Mesenchymal stem cell (in vitro differentiated cells and primary cell): ENCODE data around the gene SLC38A9. TPM values are rescaled to one million over a fixed set of nuclear protein-coding genes. Genes with fewer than 3 reads are reported as not detected.
"Not testable (repeated sequence)": the region's sequence is repeated elsewhere in the genome, so short reads cannot be mapped to it uniquely, and the experiment has no call there.

Source experiments
- DNase-seq: peaks from one replicate; pipeline ENCODE4 v3.0.0-alpha.2; 2013
- H2AFZ ChIP-seq: one replicate; pipeline ENCODE4 v1.6.1; 2013; ENCODE audit warnings: low read depth, mild to moderate bottlenecking, control low read depth, inconsistent platforms, low read length, moderate library complexity
- H2AK5ac ChIP-seq: 2 replicates; pipeline ENCODE4 v1.6.1; 2013; ENCODE audit warnings: low read length, moderate library complexity, mild to moderate bottlenecking, inconsistent platforms; ENCODE audit not compliant: severe bottlenecking
- H2BK120ac ChIP-seq: one replicate; pipeline ENCODE4 v1.6.1; 2013; ENCODE audit warnings: low read depth, mild to moderate bottlenecking, inconsistent platforms, low read length, moderate library complexity
- H2BK12ac ChIP-seq, 2 experiments: one replicate each; pipeline ENCODE4 v1.6.1; 2013; ENCODE audit warnings: inconsistent platforms in 2 of 2, low read length in 2 of 2, mild to moderate bottlenecking in 2 of 2, moderate library complexity in 2 of 2, control low read depth in 1 of 2
- H2BK15ac ChIP-seq: one replicate; pipeline ENCODE4 v1.6.1; 2013; ENCODE audit warnings: mild to moderate bottlenecking, low read depth, inconsistent platforms; ENCODE audit not compliant: poor library complexity, severe bottlenecking
- H2BK5ac ChIP-seq: 2 replicates; pipeline ENCODE4 v1.6.1; 2013; ENCODE audit warnings: low read depth, mild to moderate bottlenecking, low read length, control low read depth, inconsistent platforms; ENCODE audit not compliant: poor library complexity, severe bottlenecking
- H3K14ac ChIP-seq, 2 experiments: one replicate each; pipeline ENCODE4 v1.6.1; 2013; ENCODE audit warnings: inconsistent platforms in 2 of 2, low read length in 2 of 2, control low read depth in 1 of 2, mild to moderate bottlenecking in 1 of 2, moderate library complexity in 1 of 2
- H3K18ac ChIP-seq, 2 experiments: one replicate each; pipeline ENCODE4 v1.6.1; 2013; ENCODE audit warnings: inconsistent platforms in 2 of 2, low read length in 2 of 2, control low read depth in 1 of 2, low read depth in 1 of 2, mild to moderate bottlenecking in 1 of 2
- H3K23ac ChIP-seq, 2 experiments: one replicate each; pipeline ENCODE4 v1.6.1; 2013; ENCODE audit warnings: inconsistent platforms in 2 of 2, low read length in 2 of 2, mild to moderate bottlenecking in 2 of 2, moderate library complexity in 2 of 2, control low read depth in 1 of 2
- H3K27ac ChIP-seq: 2 replicates; pipeline ENCODE4 v1.5.1; 2013; ENCODE audit warnings: mild to moderate bottlenecking, moderate library complexity, low read length, control low read depth, inconsistent platforms; ENCODE audit not compliant: poor library complexity, severe bottlenecking
- H3K27me3 ChIP-seq, 2 experiments: 2 replicates each; pipeline versions ENCODE4 v1.6.1 to v1.7.0; 2013; ENCODE audit warnings: low read length in 2 of 2, mild to moderate bottlenecking in 2 of 2, moderate library complexity in 2 of 2, control low read depth in 1 of 2, inconsistent platforms in 1 of 2; ENCODE audit not compliant: control insufficient read depth in 1 of 2, insufficient read depth in 1 of 2
- H3K36me3 ChIP-seq, 2 experiments: 2 replicates each; pipeline versions ENCODE4 v1.6.1 to v1.7.0; 2013; ENCODE audit warnings: low read length in 2 of 2, control low read depth in 1 of 2, inconsistent platforms in 1 of 2, low read depth in 1 of 2, mild to moderate bottlenecking in 1 of 2; ENCODE audit not compliant: insufficient read depth in 2 of 2, control insufficient read depth in 1 of 2
- H3K4ac ChIP-seq, 2 experiments: one replicate each; pipeline ENCODE4 v1.6.1; 2013; ENCODE audit warnings: inconsistent platforms in 2 of 2, low read length in 2 of 2, mild to moderate bottlenecking in 2 of 2, moderate library complexity in 2 of 2, control low read depth in 1 of 2, low read depth in 1 of 2
- H3K4me1 ChIP-seq: 2 replicates; pipeline ENCODE4 v1.6.1; 2013; ENCODE audit warnings: low read depth, low read length, control low read depth; ENCODE audit not compliant: control insufficient read depth, insufficient read depth
- H3K4me2 ChIP-seq: 2 replicates; pipeline ENCODE4 v1.6.1; 2013; ENCODE audit warnings: low read length, mild to moderate bottlenecking, inconsistent platforms; ENCODE audit not compliant: poor library complexity, severe bottlenecking
- H3K4me3 ChIP-seq, 2 experiments: 2 replicates each; pipeline versions ENCODE4 v1.5.1 to v1.7.0; 2013; ENCODE audit warnings: low read length in 2 of 2, mild to moderate bottlenecking in 2 of 2, control low read depth in 1 of 2, low read depth in 1 of 2; ENCODE audit not compliant: insufficient read depth in 1 of 2
- H3K79me1 ChIP-seq: replicated peaks from 2 replicates; pipeline ENCODE4 v1.6.1; 2013; ENCODE audit warnings: mild to moderate bottlenecking, control low read depth, low read length, inconsistent platforms; ENCODE audit not compliant: poor library complexity, severe bottlenecking
- H3K9ac ChIP-seq: 2 replicates; pipeline ENCODE4 v1.7.0; 2013; ENCODE audit warnings: mild to moderate bottlenecking, low read length, moderate library complexity
- H3K9me3 ChIP-seq: 2 replicates; pipeline ENCODE4 v1.7.0; 2013; ENCODE audit warnings: mild to moderate bottlenecking, low read length; ENCODE audit not compliant: control insufficient read depth
- H4K8ac ChIP-seq: one replicate; pipeline ENCODE4 v1.6.1; 2013; ENCODE audit warnings: inconsistent platforms, mild to moderate bottlenecking, low read length, moderate library complexity
- H4K91ac ChIP-seq: one replicate; pipeline ENCODE4 v1.6.1; 2013; ENCODE audit warnings: mild to moderate bottlenecking, low read length, inconsistent platforms
- WGBS: methylation state at CpG from one replicate; pipeline ENCODE4 v1.1.7; 2013; ENCODE audit warnings: mixed read lengths; 5-methylcytosine and 5-hydroxymethylcytosine counted together
- polyA plus RNA-seq, 2 experiments: library from polyadenylated mRNA; stranded (reverse); fragments of 200-250 nt; gene quantifications; one replicate each; pipeline ENCODE4 v1.2.3, GENCODE V29; 2013

SLC38A9 gene
- polyA plus RNA-seq (2013, experiment 1 of 2) = 23.0 TPM
- 23.1 TPM for polyA plus RNA-seq (2013, experiment 2 of 2)

- under 1% methylated on average over 53 of the region's 55 CpGs for WGBS
- peak within 1 kb of the TSS; percentile 64 to 89 for H3K4ac ChIP-seq
- H2BK5ac ChIP-seq = peak within 1 kb of the TSS; percentile 35
- H3K36me3 ChIP-seq = peaks cover 5 to 18% of the 10 kb centered on the region in 2 experiments
- H3K14ac ChIP-seq = peak within 1 kb of the TSS in 1 of 2 experiments; percentile 38
- peak within 1 kb of the TSS; percentile 19 for H2BK120ac ChIP-seq
- no peak within 1 kb of the TSS for H2AK5ac ChIP-seq
- no peak within 1 kb of the TSS for H2BK15ac ChIP-seq
- H3K18ac ChIP-seq = peak within 1 kb of the TSS; percentile 79 to 84
- H3K23ac ChIP-seq = peak within 1 kb of the TSS in 1 of 2 experiments; percentile 29
- H2AFZ ChIP-seq = peak within 1 kb of the TSS; percentile 84
- peak; percentile 93 for DNase-seq
- peak within 1 kb of the TSS; percentile 92 to 93 for H3K4me3 ChIP-seq
- peak within 1 kb of the TSS; percentile 87 for H4K91ac ChIP-seq
- peak within 1 kb of the TSS; percentile 46 for H3K27ac ChIP-seq
- peak within 1 kb of the TSS; percentile 79 for H3K4me2 ChIP-seq
- peak within 1 kb of the TSS; percentile 98 for H4K8ac ChIP-seq
- H2BK12ac ChIP-seq = peak within 1 kb of the TSS in 1 of 2 experiments; percentile 47
- peak within 1 kb of the TSS; percentile 92 for H3K9ac ChIP-seq
- H3K27me3 ChIP-seq = no peaks in the 10 kb centered on the region
- peaks cover 4% of the 10 kb centered on the region for H3K4me1 ChIP-seq
- H3K79me1 ChIP-seq = peaks cover 14% of the 10 kb centered on the region
- peaks cover 3% of the 10 kb centered on the region for H3K9me3 ChIP-seq
Measured at GRCh38 chr5:55712023-55712859, at the start of gene SLC38A9. Gene SLC38A9, minus strand, starts transcription at chr5:55712324. Its CDS starts 14,366 bp downstream, at chr5:55697958.

DNA sequence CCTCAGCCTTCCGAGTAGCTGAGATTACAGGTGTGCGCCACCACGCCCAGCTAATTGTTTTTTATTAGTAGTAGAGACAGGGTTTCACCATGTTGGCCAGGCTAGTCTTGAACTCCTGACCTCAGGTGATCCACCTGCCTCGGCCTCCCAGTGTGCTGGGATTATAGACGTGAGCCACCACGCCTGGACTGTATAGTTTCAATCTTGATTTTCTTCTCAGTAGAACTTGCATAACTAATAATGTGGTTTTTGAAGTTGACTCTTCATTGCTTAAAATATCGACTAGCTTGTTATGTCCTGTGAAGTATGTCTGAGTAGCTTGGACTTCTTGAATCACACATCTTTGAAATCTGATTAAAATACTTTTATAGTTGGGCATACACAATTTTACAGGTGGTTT lies 49.6 kb upstream of the SLC38A9 start:
- 93% methylated on average over 6 of the region's 7 CpGs for WGBS

DNA sequence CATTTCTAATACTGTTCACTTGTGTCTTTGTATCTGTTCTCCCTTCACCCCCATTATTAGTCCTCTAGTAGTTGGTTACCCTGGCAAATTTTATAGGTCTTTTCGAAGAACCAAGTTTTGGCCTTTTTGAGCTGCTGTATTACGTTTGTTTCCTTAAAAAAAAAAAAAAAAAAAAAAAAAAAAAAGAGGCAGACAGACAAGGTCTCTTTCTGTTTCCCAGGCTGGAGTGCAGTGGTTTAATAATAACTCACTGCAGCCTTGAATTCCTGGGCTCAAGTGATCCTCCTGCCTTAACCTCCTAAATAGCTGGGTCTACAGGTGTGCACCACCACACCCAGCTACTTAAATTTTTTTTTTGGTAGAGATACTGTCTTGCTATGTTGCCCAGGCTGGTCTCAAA lies 46.6 kb upstream of the SLC38A9 start:
- Histone ChIP-seq H2BK12ac (no peak overlapping the region), H3K4me3 (no peak overlapping the region), H3K9ac (no peak overlapping the region), H3K9me3 (no peaks in the 10 kb centered on the region), H2BK120ac (no peak overlapping the region), H3K4me2 (no peak overlapping the region), H2AFZ (no peak overlapping the region), H4K8ac (no peak overlapping the region), H3K14ac (no peak overlapping the region), H3K27me3 (no peaks in the 10 kb centered on the region), H3K36me3 (no peaks in the 10 kb centered on the region), H3K4me1 (no peaks in the 10 kb centered on the region), H2BK5ac (no peak overlapping the region), H2AK5ac (no peak overlapping the region), H2BK15ac (no peak overlapping the region), H3K23ac (no peak overlapping the region), H4K91ac (no peak overlapping the region), H3K18ac (no peak overlapping the region), H3K27ac (no peak overlapping the region), H3K4ac (no peak overlapping the region), H3K79me1 (no peaks in the 10 kb centered on the region)
- DNase-seq = no peak
- whole genome bisulfite sequencing = no CpG with 5 or more reads among the region's 2 CpGs

More for the DNA sequence above, 49.6 kb upstream of the SLC38A9 start:
- H2BK120ac ChIP-seq, H3K14ac ChIP-seq, H3K9me3 ChIP-seq, H3K36me3 ChIP-seq, H2BK12ac ChIP-seq, H3K27me3 ChIP-seq, H3K27ac ChIP-seq, DNase-seq, H3K4me1 ChIP-seq, H3K4me2 ChIP-seq, H3K18ac ChIP-seq, H3K4ac ChIP-seq, H3K4me3 ChIP-seq, H2AK5ac ChIP-seq, H3K9ac ChIP-seq, H2BK15ac ChIP-seq, H4K91ac ChIP-seq, H3K79me1 ChIP-seq, H2AFZ ChIP-seq, H3K23ac ChIP-seq, H2BK5ac ChIP-seq, H4K8ac ChIP-seq: not testable (repeated sequence)

DNA sequence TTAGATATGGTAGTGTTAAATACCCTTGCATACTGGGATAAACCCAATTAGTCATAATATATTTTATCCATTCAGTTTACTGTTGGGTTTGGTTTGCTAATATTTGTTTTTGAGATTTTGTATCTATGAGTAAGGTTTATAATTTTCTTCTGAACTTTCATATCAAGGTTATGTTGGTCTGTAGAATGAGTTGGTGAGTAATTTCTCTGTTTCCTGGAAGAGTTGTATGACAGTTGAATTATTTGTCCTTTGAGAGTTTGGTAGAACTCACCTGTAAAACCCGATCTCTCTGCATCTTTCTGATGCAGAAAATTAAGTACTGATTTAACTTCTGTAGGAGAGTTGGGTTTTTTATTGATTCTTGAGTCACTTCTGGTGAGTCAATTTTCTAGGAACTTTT lies 46.1 kb upstream of the SLC38A9 start:
- no peak overlapping the region for H2AK5ac ChIP-seq
- no peak overlapping the region for H4K8ac ChIP-seq
- H3K23ac ChIP-seq = no peak overlapping the region
- H3K9me3 ChIP-seq = no peaks in the 10 kb centered on the region
- peak overlapping the region; percentile 57 for H2BK5ac ChIP-seq
- DNase-seq = no peak
- H2BK15ac ChIP-seq = no peak overlapping the region
- H3K79me1 ChIP-seq = no peaks in the 10 kb centered on the region
- no peak overlapping the region for H3K4me3 ChIP-seq
- no peak overlapping the region for H2BK120ac ChIP-seq
- no peak overlapping the region for H2AFZ ChIP-seq
- no peaks in the 10 kb centered on the region for H3K4me1 ChIP-seq
- no peaks in the 10 kb centered on the region for H3K36me3 ChIP-seq
- no peak overlapping the region for H3K14ac ChIP-seq
- H3K9ac ChIP-seq = no peak overlapping the region
- no peak overlapping the region for H3K18ac ChIP-seq
- H4K91ac ChIP-seq = no peak overlapping the region
- H3K27me3 ChIP-seq = no peaks in the 10 kb centered on the region
- WGBS = 100% methylated on average over 1 of the region's 1 CpG
- no peak overlapping the region for H3K4ac ChIP-seq
- H3K27ac ChIP-seq = no peak overlapping the region
- no peak overlapping the region for H2BK12ac ChIP-seq
- no peak overlapping the region for H3K4me2 ChIP-seq
